ENCODE results near the gene C2orf80.

The C2orf80 gene

GRCh38 chr2:208175069-208175839 lies 14.6 kb downstream of the C2orf80 start:
- H3K79me2 ChIP-seq (ENCODE audit: control insufficient read depth, low read length), result no peaks in the 10 kb centered on the region
- no peaks in the 10 kb centered on the region for H3K9me2 ChIP-seq (replicated peaks; ENCODE audit: control insufficient read depth, low read length)
- no peak overlapping the region for H3K4me3 ChIP-seq (ENCODE audit: low read length)
- H3K27me3 ChIP-seq (ENCODE audit: control insufficient read depth, low read length), result peaks cover 10% of the 10 kb centered on the region; the same call in 1 of the 2 replicates
- no peaks in the 10 kb centered on the region for H3K9me3 ChIP-seq (ENCODE audit: control insufficient read depth, insufficient read depth, low read length)
- H3K36me3 ChIP-seq (ENCODE audit: control insufficient read depth, low read length), result no peaks in the 10 kb centered on the region
- H3K4me2 ChIP-seq (ENCODE audit: low read length), result no peak overlapping the region
- TF ChIP-seq EZH2phosphoT487 (IDR thresholded peaks at IDR 0.05; ENCODE audit: borderline replicate concordance, low read length), result no peak
- peak; percentile 81 for TF ChIP-seq CTCF (IDR thresholded peaks at IDR 0.05; ENCODE audit: low read depth, low read length, poor library complexity, severe bottlenecking)
- H4K20me1 ChIP-seq (ENCODE audit: control insufficient read depth, insufficient read depth, low read depth, low read length), result no peaks in the 10 kb centered on the region
- no peaks in the 10 kb centered on the region for H3F3A ChIP-seq (ENCODE audit: control insufficient read depth, insufficient read depth)
- no peaks in the 10 kb centered on the region for H3K4me1 ChIP-seq (ENCODE audit: control insufficient read depth, low read length)
- no peak overlapping the region for H3K27ac ChIP-seq (ENCODE audit: low read depth, low read length)

- Histone ChIP-seq H3K4me3 (ENCODE audit: low read length) (no peak overlapping the region), H3F3A (ENCODE audit: control insufficient read depth, insufficient read depth) (no peaks in the 10 kb centered on the region), H3K36me3 (ENCODE audit: control insufficient read depth, low read length) (no peaks in the 10 kb centered on the region), H3K79me2 (ENCODE audit: control insufficient read depth, low read length) (no peaks in the 10 kb centered on the region), H3K9me2 (replicated peaks; ENCODE audit: control insufficient read depth, low read length) (no peaks in the 10 kb centered on the region), H3K9me3 (ENCODE audit: control insufficient read depth, insufficient read depth, low read length) (no peaks in the 10 kb centered on the region), H3K4me2 (ENCODE audit: low read length) (no peak overlapping the region), H3K27ac (ENCODE audit: low read depth, low read length) (no peak overlapping the region), H3K4me1 (ENCODE audit: control insufficient read depth, low read length) (no peaks in the 10 kb centered on the region), H3K27me3 (ENCODE audit: control insufficient read depth, low read length) (peaks cover 13% of the 10 kb centered on the region; the same call in 1 of the 2 replicates), H4K20me1 (ENCODE audit: control insufficient read depth, insufficient read depth, low read depth, low read length) (no peaks in the 10 kb centered on the region)
- no peak for TF ChIP-seq EZH2phosphoT487 (IDR thresholded peaks at IDR 0.05; ENCODE audit: borderline replicate concordance, low read length)
- TF ChIP-seq CTCF (IDR thresholded peaks at IDR 0.05; ENCODE audit: low read depth, low read length, poor library complexity, severe bottlenecking), result no peak
Observed at GRCh38 chr2:208174144-208174543, 15.7 kb downstream of the C2orf80 start.

GRCh38 chr2:208172125-208172524 lies 17.7 kb downstream of the C2orf80 start:
- Histone ChIP-seq H4K20me1 (ENCODE audit: control insufficient read depth, insufficient read depth, low read depth, low read length) (no peaks in the 10 kb centered on the region), H3F3A (ENCODE audit: control insufficient read depth, insufficient read depth) (no peaks in the 10 kb centered on the region), H3K4me3 (ENCODE audit: low read length) (no peak overlapping the region), H3K4me2 (ENCODE audit: low read length) (no peak overlapping the region), H3K27me3 (ENCODE audit: control insufficient read depth, low read length) (peaks cover 13% of the 10 kb centered on the region; the same call in 1 of the 2 replicates), H3K36me3 (ENCODE audit: control insufficient read depth, low read length) (no peaks in the 10 kb centered on the region), H3K4me1 (ENCODE audit: control insufficient read depth, low read length) (no peaks in the 10 kb centered on the region), H3K27ac (ENCODE audit: low read depth, low read length) (no peak overlapping the region), H3K9me2 (replicated peaks; ENCODE audit: control insufficient read depth, low read length) (no peaks in the 10 kb centered on the region), H3K79me2 (ENCODE audit: control insufficient read depth, low read length) (no peaks in the 10 kb centered on the region), H3K9me3 (ENCODE audit: control insufficient read depth, insufficient read depth, low read length) (no peaks in the 10 kb centered on the region)
- no peak for TF ChIP-seq CTCF (IDR thresholded peaks at IDR 0.05; ENCODE audit: low read depth, low read length, poor library complexity, severe bottlenecking)
- no peak for TF ChIP-seq EZH2phosphoT487 (IDR thresholded peaks at IDR 0.05; ENCODE audit: borderline replicate concordance, low read length)
